DMS53 treated with DMSO at 0.1 percent for 48 hours (cell line): Measurements from ENCODE around the gene NOCT.
"Not testable (repeated sequence)": the region's sequence is repeated elsewhere in the genome, so short reads cannot be mapped to it uniquely, and the experiment has no call there.

Source experiments
- DNase-seq: peaks from one replicate; lab custom pipeline; 2025; ENCODE audit not compliant: unreplicated experiment; lab: John Stamatoyannopoulos, UW

The NOCT gene

DNA sequence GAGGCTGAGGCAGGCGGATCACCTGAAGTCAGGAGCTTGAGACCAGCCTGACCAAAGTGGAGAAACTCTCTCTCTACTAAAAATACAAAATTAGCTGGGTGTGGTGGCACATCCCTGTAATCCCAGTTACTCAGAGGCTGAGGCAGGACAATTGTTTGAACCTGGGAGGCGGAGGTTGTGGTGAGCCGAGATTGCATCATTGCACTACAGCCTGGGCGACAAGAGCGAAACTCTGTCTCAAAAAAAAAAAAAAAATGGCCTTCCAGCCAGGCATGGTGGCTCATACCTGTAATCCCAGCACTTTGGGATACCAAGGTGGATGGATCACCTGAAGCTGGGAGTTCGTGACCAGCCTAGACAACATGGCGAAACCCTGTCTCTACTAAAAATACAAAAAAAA is 7.3 kb upstream of the NOCT start:
- DNase-seq: not testable (repeated sequence)

DNA sequence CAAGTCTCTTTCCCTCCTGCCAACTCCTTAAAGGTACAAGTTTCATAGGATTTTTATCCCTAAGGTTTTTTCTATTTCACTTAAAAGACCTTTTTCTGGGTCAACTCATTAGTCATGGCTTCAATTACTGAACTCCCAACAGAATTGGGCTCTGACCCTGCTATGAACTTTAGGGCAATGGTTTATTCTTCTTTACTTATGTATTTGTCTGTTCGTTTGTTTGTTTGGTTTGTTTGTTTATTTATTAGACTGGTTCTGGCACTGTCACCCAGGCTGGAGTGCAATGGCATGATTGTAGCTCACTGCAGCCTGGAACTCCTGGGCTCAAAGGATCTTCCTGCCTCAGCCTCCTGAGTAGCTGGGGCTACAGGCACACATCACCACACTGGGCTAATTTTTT is 5.9 kb upstream of the NOCT start:
- DNase-seq: no peak

DNA sequence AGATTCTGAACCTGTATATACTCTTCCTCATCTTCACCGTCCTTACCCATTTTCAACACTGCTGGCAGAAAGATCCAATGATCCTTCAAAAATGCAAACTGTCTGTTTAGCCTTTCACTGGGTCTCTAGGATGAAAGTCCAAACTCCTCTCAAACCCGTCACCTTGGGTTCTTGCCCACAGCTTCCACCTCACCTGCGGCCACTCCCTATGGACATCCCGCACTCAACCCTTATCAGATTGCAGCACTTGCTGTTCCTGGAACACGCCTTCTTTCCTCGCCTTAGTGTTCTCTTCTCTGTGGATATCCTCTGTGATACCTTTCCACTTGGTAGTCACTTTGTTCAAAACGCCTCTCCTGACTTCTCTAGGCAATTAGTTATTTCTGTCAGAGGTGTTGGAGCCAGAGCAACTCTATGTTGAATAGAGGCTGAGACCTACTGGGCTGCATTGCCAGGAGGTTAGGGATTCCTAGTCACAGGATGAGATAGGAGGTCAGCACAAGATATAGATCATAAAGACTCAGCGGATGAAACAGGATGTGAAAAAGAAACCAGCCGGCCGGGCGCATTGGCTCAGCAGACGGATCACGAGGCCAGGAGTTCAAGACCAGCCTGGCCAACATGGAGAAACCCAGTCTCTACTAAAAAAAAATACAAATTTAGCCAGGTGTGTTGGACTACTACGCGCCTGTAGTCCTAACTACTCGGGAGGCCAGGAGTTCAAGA is 4.2 kb upstream of the NOCT start:
- no peak for DNase-seq

DNA sequence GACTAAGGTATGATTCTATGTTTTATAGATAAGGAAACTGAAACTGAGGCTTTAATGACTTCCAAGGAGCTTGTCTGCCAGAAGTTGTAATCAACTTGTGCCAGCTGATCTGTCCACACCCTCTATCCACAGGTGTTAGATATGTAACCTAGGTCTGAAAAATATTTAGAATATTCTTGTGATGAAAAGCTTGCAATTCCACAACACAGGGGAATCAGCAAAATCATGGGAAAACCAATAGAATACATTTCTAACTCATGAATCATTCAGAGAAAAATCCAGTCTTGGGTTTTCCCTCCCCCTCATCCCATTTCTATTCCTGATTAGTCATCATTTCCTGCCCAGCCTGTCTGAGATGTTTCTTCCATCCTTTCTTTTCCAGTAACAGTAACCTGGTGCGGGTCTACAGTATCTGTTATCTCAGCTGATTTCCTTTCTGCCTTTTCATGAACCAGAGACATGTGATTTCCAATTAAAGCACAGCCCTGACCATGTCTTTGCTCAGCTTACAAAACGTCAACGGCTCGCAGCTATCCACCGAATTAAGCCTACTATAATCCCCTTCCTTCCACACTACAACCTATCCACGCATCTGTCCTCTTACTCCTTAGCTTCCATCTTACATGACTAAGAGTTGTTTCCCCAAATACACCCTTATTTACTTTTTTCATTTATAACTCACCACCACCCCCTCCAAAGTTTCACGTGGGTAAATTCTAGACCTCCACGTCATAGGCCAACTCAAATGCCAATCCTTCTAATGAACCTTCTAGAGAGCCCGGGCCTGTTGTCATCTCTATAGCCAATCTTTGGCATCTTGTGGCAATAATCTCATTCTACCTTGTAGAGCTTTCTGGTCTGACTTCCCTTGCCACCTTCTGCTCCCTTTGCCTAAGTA is 961 bp upstream of the NOCT start:
- DNase-seq: peak; percentile 61

DNA sequence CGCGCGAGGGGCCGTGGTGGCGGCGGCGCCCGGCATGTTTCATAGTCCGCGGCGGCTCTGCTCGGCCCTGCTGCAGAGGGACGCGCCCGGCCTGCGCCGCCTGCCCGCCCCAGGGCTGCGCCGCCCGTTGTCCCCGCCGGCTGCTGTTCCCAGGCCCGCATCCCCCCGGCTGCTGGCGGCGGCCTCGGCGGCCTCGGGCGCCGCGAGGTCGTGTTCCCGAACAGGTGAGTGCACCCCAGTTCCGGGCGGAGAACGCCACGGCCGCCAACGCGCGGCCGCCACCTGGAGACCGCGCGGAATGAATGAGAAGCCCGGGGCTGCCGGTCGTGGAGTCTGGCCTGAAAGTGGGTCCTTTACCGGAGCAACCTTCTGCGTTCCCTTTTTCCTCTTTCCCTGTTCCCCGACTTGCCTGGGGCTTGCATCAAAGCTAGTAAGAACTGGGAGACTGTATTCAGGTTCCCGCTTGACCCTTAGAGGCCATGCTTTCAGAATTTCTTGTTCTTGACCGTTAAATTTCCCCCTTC is 429 bp downstream of the NOCT start:
- no peak for DNase-seq

DNA sequence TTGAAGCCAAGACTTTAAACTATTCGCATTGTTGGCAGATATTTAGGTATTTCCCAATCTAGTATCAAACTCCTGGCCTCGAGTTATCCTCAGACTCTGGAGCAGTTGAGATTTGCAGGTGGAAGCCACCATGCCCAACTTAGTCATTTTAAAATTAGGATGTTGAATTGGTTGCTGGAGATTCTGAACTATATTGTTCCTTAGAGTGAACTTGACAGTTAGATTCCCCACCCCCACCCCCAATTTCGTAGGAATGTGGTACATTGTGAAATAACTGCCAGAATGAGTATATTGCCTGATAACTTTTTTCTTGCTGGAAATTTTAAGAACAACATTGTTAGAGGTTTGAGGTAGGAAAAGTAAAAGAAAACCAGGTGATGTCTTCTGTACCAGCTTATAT is 2.3 kb downstream of the NOCT start:
- DNase-seq: no peak

DNA sequence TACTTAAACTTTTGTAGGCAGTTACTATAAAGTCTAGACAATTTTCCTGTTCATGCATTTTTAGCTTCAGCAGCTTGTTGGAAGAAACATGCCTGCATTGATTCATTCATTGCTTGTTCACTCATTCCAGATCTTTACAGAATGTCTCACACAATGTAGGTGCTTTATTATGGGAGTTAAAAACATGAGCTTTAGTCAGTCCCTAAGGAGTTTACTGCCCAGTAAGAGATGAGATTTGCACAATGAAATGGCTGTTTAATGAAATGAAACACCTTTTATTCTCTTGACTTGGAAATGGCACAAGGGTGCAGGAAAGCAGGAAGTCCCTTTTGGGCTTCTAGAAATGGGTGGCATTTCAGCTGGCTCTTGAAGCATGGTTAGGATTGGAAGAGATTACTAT is 2.9 kb downstream of the NOCT start:
- DNase-seq: no peak

DNA sequence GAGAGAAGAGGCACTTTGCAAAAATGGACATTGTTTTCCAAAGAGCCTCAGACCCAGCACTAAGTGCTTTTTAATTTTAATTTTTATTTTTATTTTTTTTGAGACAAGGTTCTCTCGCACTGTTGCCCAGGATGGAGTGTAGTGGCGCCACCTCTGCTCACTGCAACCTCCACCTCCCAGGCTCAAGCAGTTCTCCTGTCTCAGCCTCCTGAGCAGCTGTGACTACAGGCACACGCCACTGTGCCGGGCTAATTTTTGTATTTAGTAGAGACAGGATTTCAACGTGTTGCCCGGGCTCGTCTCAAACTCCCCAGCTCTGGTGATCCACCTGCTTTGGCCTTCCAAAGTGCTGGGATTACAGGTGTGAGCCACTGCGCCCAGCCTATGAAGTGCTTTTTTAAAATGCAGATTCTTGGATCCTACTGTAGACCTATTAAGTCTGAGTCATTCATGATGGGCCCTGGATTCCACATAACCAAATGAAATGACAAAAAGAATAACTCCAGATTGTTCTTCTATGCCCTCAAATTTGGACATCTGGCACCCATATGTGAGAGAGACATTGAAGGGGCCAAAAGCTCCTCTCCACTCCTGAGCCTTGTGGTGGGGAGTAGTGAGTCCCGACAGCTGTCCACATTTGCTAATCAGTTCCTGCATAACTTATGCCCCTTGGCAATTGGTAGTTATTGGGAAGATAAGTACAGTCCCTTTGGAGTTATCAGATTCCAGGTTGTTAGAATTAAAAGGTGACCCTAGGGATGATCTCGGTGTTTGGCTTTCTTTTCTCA is 3.6 kb downstream of the NOCT start:
- no peak for DNase-seq

DNA sequence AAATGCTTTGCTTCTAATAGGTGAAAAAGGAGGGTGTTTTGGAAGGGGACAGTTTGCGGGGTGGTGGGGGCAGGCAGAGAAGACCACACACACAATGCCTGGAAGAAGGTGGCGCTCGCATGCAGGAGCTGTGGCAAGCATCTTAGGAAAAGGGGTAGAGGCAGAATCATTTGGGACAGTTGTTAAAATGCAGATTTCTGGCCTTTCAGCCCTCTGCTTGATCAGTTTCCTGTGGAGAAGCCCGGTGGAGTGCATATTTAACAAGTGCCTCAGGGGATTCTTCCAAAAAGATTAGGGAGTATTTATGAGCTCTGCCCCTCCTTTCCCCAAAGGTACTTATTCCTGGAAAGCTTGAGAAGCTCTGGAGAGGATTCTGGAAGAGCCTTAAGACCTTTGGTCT is 4.8 kb downstream of the NOCT start:
- no peak for DNase-seq

DNA sequence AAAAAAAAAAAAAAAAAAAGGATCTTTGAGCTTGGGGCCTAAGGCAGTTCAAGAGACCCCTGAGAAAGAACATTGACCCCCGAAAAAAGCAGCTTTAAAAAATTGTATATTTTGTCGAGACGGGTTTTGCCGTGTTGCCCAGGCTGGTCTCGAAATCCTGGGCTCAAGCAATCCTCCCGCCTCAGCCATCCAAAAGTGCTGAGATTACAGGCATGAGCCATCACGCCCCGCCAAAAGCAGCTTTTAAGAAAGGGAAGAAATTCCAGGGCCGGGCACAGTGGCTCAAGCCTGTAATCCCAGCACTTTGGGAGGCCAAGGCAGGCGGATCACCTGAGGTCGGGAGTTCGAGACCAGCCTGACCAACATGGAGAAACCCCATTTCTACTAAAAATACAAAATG is 5.5 kb downstream of the NOCT start:
- DNase-seq: not testable (repeated sequence)

DNA sequence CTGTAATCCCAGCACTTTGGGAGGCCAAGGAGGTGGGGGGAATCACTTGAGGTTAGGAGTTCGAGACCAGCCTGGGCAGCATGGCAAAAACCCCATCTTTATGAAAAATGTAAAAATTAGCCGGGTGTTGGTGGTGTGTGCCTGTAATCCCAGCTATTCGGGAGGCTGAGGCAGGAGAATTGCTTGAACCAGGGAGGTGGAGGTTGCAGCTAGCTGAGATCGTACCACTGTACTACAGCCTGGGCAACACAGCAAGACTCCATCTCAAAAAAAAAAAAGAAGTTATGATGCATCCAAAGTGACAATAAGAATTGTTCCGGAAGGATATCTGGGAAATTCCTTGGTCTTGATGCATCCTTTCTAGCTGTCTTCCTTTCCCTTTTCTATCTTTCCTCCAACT is 7.3 kb downstream of the NOCT start:
- DNase-seq: no peak

DNA sequence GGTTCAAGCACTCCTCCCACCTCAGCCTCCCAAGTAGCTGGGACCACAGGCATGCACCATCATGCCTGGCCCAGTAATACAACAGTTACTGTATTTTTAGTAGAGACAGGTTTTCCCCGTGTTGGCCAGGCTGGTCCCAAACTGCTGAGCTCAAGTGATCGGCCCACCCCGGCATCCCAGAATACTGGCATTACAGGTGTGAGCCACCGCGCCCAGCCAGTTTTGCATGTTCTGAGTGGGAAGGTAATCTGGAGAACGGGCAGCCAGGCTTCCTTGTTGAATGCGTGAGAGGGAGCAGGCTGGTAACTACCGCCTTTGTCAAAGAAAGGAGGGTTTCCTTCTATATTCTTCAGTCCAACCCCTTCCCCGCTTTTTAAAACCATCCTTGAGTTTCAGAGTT is 9.1 kb downstream of the NOCT start:
- no peak for DNase-seq

DNA sequence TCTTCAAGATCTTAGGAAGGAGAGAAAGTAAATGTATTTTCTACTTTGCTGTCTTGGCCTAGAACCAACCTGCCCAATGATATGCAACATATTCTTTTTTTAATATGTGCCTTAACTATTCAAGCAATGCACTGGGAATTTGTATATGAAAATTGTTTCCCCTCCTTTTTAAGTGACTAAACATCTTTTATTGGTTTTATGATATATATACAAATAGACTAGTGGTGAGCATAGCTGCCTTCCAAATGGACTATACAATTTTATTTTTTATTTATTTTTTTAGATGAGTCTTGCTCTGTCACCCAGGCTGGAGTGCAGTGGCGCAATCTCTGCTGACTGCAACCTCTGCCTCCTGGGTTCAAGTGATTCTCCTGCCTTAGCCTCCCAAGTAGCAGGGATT is 10.3 kb downstream of the NOCT start:
- DNase-seq: no peak

DNA sequence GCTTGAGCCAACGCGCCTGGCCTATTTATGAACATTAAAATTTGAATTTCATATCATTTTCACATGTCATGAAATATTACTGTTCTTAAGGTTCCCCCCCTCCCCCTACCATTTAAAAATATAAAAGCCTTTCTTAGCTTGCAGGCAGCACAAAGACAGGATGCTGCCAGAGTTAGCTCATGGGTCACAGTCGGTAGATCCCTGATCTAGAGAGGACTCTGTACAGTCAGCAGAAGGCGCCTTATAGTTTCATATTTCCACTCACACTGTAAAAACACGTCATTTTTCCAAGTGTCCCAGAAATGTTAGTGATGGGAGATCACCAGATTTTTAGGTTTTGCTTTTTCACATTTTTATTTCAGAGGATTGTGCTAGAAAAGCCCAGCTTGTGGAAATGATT is 12.2 kb downstream of the NOCT start:
- DNase-seq: no peak

DNA sequence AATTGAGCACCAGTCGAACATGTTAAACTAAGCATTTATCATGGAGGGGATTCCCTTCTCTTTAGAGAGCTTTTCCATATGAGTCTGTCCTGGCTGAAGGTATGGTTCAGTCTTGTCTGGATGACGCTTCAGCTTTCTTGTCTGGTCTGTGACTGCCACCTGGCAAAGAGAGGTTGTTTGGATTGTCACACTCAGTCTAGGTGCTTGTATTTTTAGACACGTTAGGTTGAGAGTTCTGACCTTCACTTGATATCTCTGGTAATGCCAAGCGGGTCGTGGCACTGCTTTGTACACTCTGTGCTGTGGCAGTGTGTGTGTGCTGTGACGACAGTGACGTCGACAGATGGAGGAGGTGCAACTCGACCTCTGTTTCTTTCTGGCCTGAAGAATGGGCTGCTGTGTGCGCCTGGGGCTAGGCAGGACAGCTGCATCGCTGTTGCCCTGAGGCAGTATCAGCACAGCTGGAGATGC is 12.6 kb downstream of the NOCT start:
- DNase-seq: peak; percentile 55

DNA sequence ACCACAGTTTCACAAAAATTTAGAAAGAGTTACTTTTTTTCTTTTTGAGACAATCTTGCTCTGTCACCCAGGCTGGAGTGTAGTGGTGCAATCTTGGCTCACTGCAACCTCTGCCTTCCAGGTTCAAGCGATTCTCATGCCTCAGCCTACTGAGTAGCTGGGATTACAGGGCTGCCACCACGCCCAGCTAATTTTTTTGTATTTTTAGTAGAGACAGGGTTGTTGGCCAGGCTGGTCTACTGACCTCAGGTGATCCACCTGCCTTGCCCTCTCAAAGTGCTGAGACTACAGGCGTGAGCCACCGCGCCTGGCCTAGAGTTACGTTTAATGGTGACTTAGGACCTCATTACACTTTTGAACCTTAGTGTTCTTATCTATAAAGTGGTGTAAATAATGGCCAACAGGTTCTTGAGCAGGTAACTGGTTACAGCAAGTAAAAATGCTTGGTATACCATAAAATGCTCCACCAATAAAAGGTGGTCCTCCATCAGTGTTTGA is 14.3 kb downstream of the NOCT start:
- not testable (repeated sequence) for DNase-seq

DNA sequence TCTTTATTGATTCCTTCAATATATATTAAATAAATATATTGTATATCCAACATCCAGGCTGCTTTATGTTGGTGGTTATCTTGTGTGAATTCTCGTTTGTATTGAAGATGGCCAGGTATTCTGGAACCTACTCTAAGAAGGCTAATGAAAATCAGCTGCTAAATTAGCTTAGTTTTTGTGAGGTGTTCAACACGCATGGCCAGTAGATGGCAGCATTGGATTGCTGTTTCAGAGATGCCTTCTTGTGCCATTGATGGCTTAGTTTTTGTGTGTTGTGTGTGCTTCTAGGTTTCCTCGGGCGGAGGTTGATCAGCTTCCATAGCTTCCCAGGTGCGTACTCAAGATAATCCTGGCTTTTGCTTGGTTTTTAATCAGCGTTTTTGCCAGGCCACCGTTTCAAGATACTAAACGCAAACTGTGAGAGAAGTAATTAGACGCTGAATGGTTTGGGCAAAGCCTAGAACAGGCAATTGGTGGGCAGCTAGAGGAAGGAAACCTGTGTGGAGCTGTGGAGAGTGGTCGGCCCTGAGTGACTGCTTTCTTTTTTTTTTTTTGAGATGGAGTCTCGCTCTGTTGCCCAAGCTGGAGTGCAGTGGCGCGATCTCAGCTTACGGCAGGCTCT is 15.1 kb downstream of the NOCT start:
- peak; percentile 52 for DNase-seq

DNA sequence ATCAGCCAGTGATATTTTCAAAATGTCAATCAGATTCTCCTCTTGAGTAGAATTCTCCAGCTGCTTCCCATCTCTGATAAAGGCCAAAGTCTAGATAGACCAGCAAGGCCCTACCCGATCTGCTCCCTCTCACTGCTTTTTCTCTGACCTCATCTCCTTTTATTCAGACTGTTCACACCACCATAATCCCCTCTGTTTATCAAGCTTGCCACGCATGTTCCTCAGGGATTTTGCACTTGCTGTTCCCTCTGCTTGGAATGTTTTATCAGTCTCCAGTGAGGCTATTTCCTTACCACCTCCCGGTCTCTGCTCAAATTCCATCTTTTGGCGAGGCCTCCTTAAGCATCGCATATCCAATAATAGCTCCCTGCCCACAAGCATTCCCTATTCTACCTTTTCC is 20.1 kb downstream of the NOCT start:
- no peak for DNase-seq

DNA sequence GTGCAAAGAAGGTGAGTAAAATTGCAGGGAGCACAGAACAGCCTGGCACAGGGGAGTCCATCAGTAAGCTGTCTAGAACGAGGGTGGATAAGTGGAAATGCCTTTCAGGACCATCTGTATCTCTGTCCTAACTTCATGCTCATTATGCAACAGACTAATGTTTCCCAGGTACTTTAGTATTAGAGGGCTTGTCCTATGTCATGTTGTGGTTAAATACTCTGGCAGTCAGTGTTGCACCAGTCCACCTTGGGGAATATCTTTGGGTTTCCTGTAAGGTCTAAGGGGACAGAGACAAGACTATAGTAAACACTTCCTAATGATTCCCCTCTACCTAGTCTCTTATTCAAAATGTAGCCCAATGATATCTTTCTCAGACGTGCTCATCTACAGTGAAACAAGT is 21.3 kb downstream of the NOCT start:
- no peak for DNase-seq

DNA sequence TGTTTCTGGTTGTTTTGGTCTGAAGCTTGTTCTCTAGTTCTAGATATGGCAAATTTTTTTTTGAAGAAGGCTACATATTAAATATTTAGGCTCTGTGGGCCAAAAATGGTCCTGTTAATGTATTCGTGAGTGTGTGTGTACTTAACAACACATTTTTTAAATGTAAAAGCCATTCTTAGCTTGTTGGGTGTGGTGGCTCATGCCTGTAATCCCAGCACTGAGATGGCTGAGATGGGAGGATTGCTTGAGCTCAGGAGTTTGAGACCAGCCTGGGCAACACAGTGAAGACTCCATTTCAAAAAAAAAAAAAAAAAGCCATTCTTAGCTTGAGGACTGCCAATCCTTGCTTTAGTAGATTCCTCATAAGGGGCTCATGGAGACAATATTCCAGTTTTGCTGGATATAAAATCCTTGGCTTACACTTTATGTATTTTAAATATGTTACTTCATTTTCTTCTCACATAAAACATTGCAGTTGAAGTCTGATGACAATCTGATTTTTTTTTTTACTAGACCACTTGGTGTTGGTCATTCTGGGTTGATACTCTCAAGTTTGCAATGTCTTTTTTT is 23.4 kb downstream of the NOCT start:
- DNase-seq: no peak
